ENCODE measurements around the gene SCRN1.
A peak's percentile ranks its signal among the peaks of the same experiment; 100 is the strongest.

GRCh38 chr7:29988424-29989256 lies 961 bp downstream of the SCRN1 start:
- TF ChIP-seq CTCF (IDR thresholded peaks at IDR 0.05): no peak
- TF ChIP-seq POLR2A (IDR thresholded peaks at IDR 0.05): peak in 1 of 4 donors; percentile 46
- TF ChIP-seq POLR2AphosphoS5 (IDR thresholded peaks at IDR 0.05): no peak
